Keratinocyte (primary cell): ENCODE measurements around the gene STAC3. TPM values are rescaled to one million over a fixed set of nuclear protein-coding genes. Genes with fewer than 3 reads are reported as not detected.

ENCODE experiments used
- DNase-seq: peaks from one replicate; pipeline ENCODE4 v3.0.0-alpha.2; 2011; ENCODE audit warnings: low read depth, missing footprints, low spot score
- FAIRE-seq: peaks from 2 replicates; lab custom pipeline; 2011; peaks lifted over from hg19 to GRCh38; lab: Jason Lieb, UNC
- H2AFZ ChIP-seq: 2 replicates; pipeline ENCODE4 v1.6.0; 2012; ENCODE audit warnings: low read length, control low read depth, inconsistent platforms; ENCODE audit not compliant: control insufficient read depth
- H3K27ac ChIP-seq: 2 replicates; pipeline ENCODE4 v1.5.1; 2011; ENCODE audit warnings: low read length; ENCODE audit not compliant: control insufficient read depth, insufficient read depth
- H3K27me3 ChIP-seq: 3 replicates; pipeline ENCODE4 v1.6.0; 2011; ENCODE audit warnings: low read length; ENCODE audit not compliant: control insufficient read depth, insufficient read depth; ENCODE audit errors: extremely low read depth
- H3K36me3 ChIP-seq, 2 experiments: 2 replicates in 1 of 2; 3 replicates in 1 of 2; pipeline ENCODE4 v1.5.1; 2011; ENCODE audit warnings: low read length in 2 of 2, mild to moderate bottlenecking in 1 of 2; ENCODE audit not compliant: control insufficient read depth in 2 of 2, insufficient read depth in 2 of 2; ENCODE audit errors: extremely low read depth in 1 of 2
- H3K4me1 ChIP-seq: 3 replicates; pipeline ENCODE4 v1.5.1; 2011; ENCODE audit warnings: low read length; ENCODE audit not compliant: control insufficient read depth, insufficient read depth; ENCODE audit errors: extremely low read depth
- H3K4me2 ChIP-seq: 3 replicates; pipeline ENCODE4 v1.6.0; 2011; ENCODE audit warnings: low read depth, low read length; ENCODE audit not compliant: control insufficient read depth, insufficient read depth; ENCODE audit errors: extremely low read depth
- H3K4me3 ChIP-seq, 3 experiments: fragments of 200-600 bp in 1 of 3; sonication (generic) in 1 of 3; 2 replicates in 2 of 3; 3 replicates in 1 of 3; pipeline ENCODE4 v1.5.1; 2011 to 2016; ENCODE audit warnings: low read length in 3 of 3, mild to moderate bottlenecking in 3 of 3, control low read depth in 2 of 3, inconsistent platforms in 1 of 3, low read depth in 1 of 3, mixed read lengths in 1 of 3, mixed run types in 1 of 3, moderate library complexity in 1 of 3; ENCODE audit not compliant: control insufficient read depth in 2 of 3, insufficient read depth in 2 of 3; ENCODE audit errors: extremely low read depth in 1 of 3
- H3K79me2 ChIP-seq: 2 replicates; pipeline ENCODE4 v1.6.0; 2012; ENCODE audit warnings: low read length; ENCODE audit not compliant: control insufficient read depth, insufficient read depth
- H3K9ac ChIP-seq: 3 replicates; pipeline ENCODE4 v1.6.0; 2011; ENCODE audit warnings: low read length; ENCODE audit not compliant: control insufficient read depth, insufficient read depth; ENCODE audit errors: extremely low read depth
- H3K9me1 ChIP-seq: 3 replicates; pipeline ENCODE4 v1.6.0; 2011; ENCODE audit warnings: low read length; ENCODE audit not compliant: control insufficient read depth, insufficient read depth; ENCODE audit errors: extremely low read depth
- H3K9me3 ChIP-seq: 2 replicates; pipeline ENCODE4 v1.5.1; 2012; ENCODE audit warnings: low read depth, low read length; ENCODE audit not compliant: control insufficient read depth
- H4K20me1 ChIP-seq: 3 replicates; pipeline ENCODE4 v1.6.0; 2011; ENCODE audit warnings: low read length; ENCODE audit not compliant: control insufficient read depth, insufficient read depth; ENCODE audit errors: extremely low read depth
- EZH2 ChIP-seq: IDR thresholded peaks from one replicate; pipeline ENCODE4 v1.6.1; 2012; ENCODE audit warnings: inconsistent platforms, mild to moderate bottlenecking, low read length, moderate library complexity
- dilution Hi-C: fragments of 300-500 bp; cut with MboI; formaldehyde crosslinking; loops from one replicate; pipeline ENCODE4 v1.7.0; 2020; ENCODE audit warnings: low sequenced_read_pairs; ENCODE audit not compliant: extremely low pct_ligation_motif_present
- polyA plus RNA-seq, 5 experiments: library from polyadenylated mRNA; depleted of rRNA in 3 of 5; stranded (reverse) in 3 of 5; stranded (forward) in 1 of 5; unstranded in 1 of 5; fragments of >200 nt; gene quantifications; 1 replicate in 1 of 5; 2 replicates in 3 of 5; 3 replicates in 1 of 5; pipeline versions ENCODE4 v1.2.1 to v1.2.3, GENCODE V29; 2011 to 2012; ENCODE audit warnings: missing spikeins in 2 of 5, low read depth in 1 of 5, low replicate concordance in 1 of 5
- TF ChIP-seq, protein P1 (sequence below), 3 experiments: IDR thresholded peaks in 1 of 3; conservative IDR thresholded peaks in 1 of 3; optimal IDR thresholded peaks in 1 of 3; 2 replicates in 2 of 3; 3 replicates in 1 of 3; pipeline versions ENCODE3 to v1.5.1; 2011; ENCODE audit warnings: low read length in 3 of 3, mild to moderate bottlenecking in 3 of 3, moderate library complexity in 2 of 3, control low read depth in 1 of 3, inconsistent platforms in 1 of 3; ENCODE audit not compliant: insufficient read depth in 2 of 3; ENCODE audit errors: extremely low read depth in 1 of 3

STAC3 gene
- polyA plus RNA-seq, 1 donor (not counting 4 experiments of a cell fraction or from before 2014, with no cell fraction given), result 0.94 TPM

- Histone ChIP-seq H3K4me1 (no peaks in the 10 kb centered on the region), H3K9me1 (no peaks in the 10 kb centered on the region), H3K4me3 (no peak overlapping the region), H3K27me3 (no peaks in the 10 kb centered on the region), H3K4me2 (no peak overlapping the region), H3K9me3 (no peaks in the 10 kb centered on the region), H3K79me2 (no peaks in the 10 kb centered on the region), H4K20me1 (no peaks in the 10 kb centered on the region), H3K9ac (no peak overlapping the region), H3K27ac (no peak overlapping the region), H3K36me3 (peaks cover 13 to 23% of the 10 kb centered on the region in 2 experiments), H2AFZ (no peak overlapping the region)
- no peak for DNase-seq
- FAIRE-seq, result no peak
- dilution Hi-C loops, result no loop called here
- TF ChIP-seq, protein P1, sequence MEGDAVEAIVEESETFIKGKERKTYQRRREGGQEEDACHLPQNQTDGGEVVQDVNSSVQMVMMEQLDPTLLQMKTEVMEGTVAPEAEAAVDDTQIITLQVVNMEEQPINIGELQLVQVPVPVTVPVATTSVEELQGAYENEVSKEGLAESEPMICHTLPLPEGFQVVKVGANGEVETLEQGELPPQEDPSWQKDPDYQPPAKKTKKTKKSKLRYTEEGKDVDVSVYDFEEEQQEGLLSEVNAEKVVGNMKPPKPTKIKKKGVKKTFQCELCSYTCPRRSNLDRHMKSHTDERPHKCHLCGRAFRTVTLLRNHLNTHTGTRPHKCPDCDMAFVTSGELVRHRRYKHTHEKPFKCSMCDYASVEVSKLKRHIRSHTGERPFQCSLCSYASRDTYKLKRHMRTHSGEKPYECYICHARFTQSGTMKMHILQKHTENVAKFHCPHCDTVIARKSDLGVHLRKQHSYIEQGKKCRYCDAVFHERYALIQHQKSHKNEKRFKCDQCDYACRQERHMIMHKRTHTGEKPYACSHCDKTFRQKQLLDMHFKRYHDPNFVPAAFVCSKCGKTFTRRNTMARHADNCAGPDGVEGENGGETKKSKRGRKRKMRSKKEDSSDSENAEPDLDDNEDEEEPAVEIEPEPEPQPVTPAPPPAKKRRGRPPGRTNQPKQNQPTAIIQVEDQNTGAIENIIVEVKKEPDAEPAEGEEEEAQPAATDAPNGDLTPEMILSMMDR (optimal IDR thresholded peaks at IDR 0.05 in 1 of 3, IDR thresholded peaks at IDR 0.05 in 1 of 3, conservative IDR thresholded peaks at IDR 0.05 in 1 of 3; ENCODE audit: extremely low read depth in 1 of 3, insufficient read depth in 2 of 3, low read length in 3 of 3), result no peak
- no peak for TF ChIP-seq EZH2
These were observed 21.6 kb upstream of the STAC3 start for GRCh38 chr12:57272337-57273151.

- H3K4me3 ChIP-seq, result no peak overlapping the region
- peaks cover 18 to 25% of the 10 kb centered on the region in 2 experiments for H3K36me3 ChIP-seq
- no peak overlapping the region for H3K4me2 ChIP-seq
- H3K79me2 ChIP-seq, result no peaks in the 10 kb centered on the region
- no peaks in the 10 kb centered on the region for H3K27me3 ChIP-seq
- dilution Hi-C loops, result no loop called here
- H3K9me1 ChIP-seq, result no peaks in the 10 kb centered on the region
- H2AFZ ChIP-seq, result no peak overlapping the region
- DNase-seq (no peak), FAIRE-seq (no peak)
- no peak overlapping the region for H3K9ac ChIP-seq
- H3K4me1 ChIP-seq, result no peaks in the 10 kb centered on the region
- no peak overlapping the region for H3K27ac ChIP-seq
- no peaks in the 10 kb centered on the region for H4K20me1 ChIP-seq
- H3K9me3 ChIP-seq, result no peaks in the 10 kb centered on the region
- TF ChIP-seq EZH2, result no peak
- TF ChIP-seq, protein P1 (optimal IDR thresholded peaks at IDR 0.05 in 1 of 3, IDR thresholded peaks at IDR 0.05 in 1 of 3, conservative IDR thresholded peaks at IDR 0.05 in 1 of 3; ENCODE audit: extremely low read depth in 1 of 3, insufficient read depth in 2 of 3, low read length in 3 of 3), result no peak
These were observed 20.0 kb upstream of the STAC3 start for GRCh38 chr12:57270966-57271470.
